T-cell (primary cell): ENCODE data around the gene C1QTNF9B. TPM values are rescaled to one million over a fixed set of nuclear protein-coding genes. Genes with fewer than 3 reads are reported as not detected.
"Not testable (repeated sequence)": the region's sequence is repeated elsewhere in the genome, so short reads cannot be mapped to it uniquely, and the experiment has no call there.

Experiments used
- ATAC-seq, 4 experiments: fragments of 200-7000 bp in 3 of 4; fragments of 150-1000 bp in 1 of 4; cut with Tn5 transposase; replicated peaks in 1 of 4; 1 replicate in 3 of 4; 2 replicates in 1 of 4; pipeline ENCODE4 v1.10.0; 2021; ENCODE audit warnings: moderate library complexity in 3 of 4, mild to moderate bottlenecking in 2 of 4, moderate number of reproducible peaks in 1 of 4
- CTCF ChIA-PET, 2 donors: fragments of 300-600 bp; sonication (Branson Sonifier 250); formaldehyde crosslinking; loops; one replicate each; lab custom pipeline; 2022; ENCODE audit warnings: antibody characterized with exemption in 2 of 2; lab: Charles Lee
- POLR2A ChIA-PET, 2 donors: fragments of 300-600 bp; sonication (Branson Sonifier 250); formaldehyde crosslinking; loops; one replicate each; lab custom pipeline; 2022; ENCODE audit warnings: antibody characterized with exemption in 2 of 2; lab: Charles Lee
- DNase-seq, 35 experiments: peaks; one replicate each; pipeline versions ENCODE4 v3.0.0 to v3.0.0-alpha.2; 2013 to 2023
- H3K27ac ChIP-seq: one replicate; pipeline ENCODE4 v1.5.1; 2013; ENCODE audit warnings: low read length
- H3K27me3 ChIP-seq, 2 experiments: replicated peaks in 1 of 2; 1 replicate in 1 of 2; 2 replicates in 1 of 2; pipeline versions ENCODE4 v1.6.1 to v1.7.0; 2013; ENCODE audit warnings: low read length in 1 of 2, mixed read lengths in 1 of 2; ENCODE audit not compliant: control insufficient read depth in 2 of 2, insufficient read depth in 2 of 2; ENCODE audit errors: extremely low read depth in 1 of 2
- H3K36me3 ChIP-seq, 2 donors: 1 replicate in 1 of 2; 2 replicates in 1 of 2; pipeline versions ENCODE4 v1.6.1 to v1.7.0; 2013; ENCODE audit warnings: low read length in 1 of 2; ENCODE audit not compliant: control insufficient read depth in 2 of 2, insufficient read depth in 1 of 2; ENCODE audit errors: extremely low read depth in 1 of 2
- H3K4me1 ChIP-seq, 2 experiments: 1 replicate in 1 of 2; 2 replicates in 1 of 2; pipeline versions ENCODE4 v1.6.1 to v1.7.0; 2013; ENCODE audit warnings: low read length in 2 of 2, mixed read lengths in 1 of 2; ENCODE audit not compliant: insufficient read depth in 2 of 2, control insufficient read depth in 1 of 2; ENCODE audit errors: extremely low read depth in 1 of 2
- H3K4me3 ChIP-seq, 2 donors: 1 replicate in 1 of 2; 2 replicates in 1 of 2; pipeline versions ENCODE4 v1.5.1 to v1.7.0; 2013; ENCODE audit warnings: mild to moderate bottlenecking in 2 of 2, low read length in 1 of 2, moderate library complexity in 1 of 2; ENCODE audit not compliant: control insufficient read depth in 1 of 2; ENCODE audit errors: extremely low read depth in 1 of 2
- H3K9me3 ChIP-seq: 2 replicates; pipeline ENCODE4 v1.7.0; 2013
- H3K27ac Mint-ChIP-seq, 2 donors: one replicate each; pipeline ENCODE4 v1.8.0; 2020 to 2021; ENCODE audit warnings: mild to moderate bottlenecking in 2 of 2, mixed read lengths in 2 of 2
- H3K27me3 Mint-ChIP-seq, 2 donors: one replicate each; pipeline ENCODE4 v1.8.0; 2021 to 2022; ENCODE audit warnings: mixed read lengths in 2 of 2
- H3K36me3 Mint-ChIP-seq: one replicate; pipeline ENCODE4 v1.8.0; 2021; ENCODE audit warnings: mixed read lengths
- H3K4me1 Mint-ChIP-seq, 3 donors: one replicate each; pipeline ENCODE4 v1.8.0; 2020 to 2022; ENCODE audit warnings: mixed read lengths in 3 of 3, mild to moderate bottlenecking in 1 of 3
- H3K4me3 Mint-ChIP-seq, 3 donors: one replicate each; pipeline ENCODE4 v1.8.0; 2020 to 2022; ENCODE audit warnings: mild to moderate bottlenecking in 3 of 3, mixed read lengths in 3 of 3, moderate library complexity in 3 of 3
- H3K9me3 Mint-ChIP-seq, 3 donors: one replicate each; pipeline ENCODE4 v1.8.0; 2020 to 2022; ENCODE audit warnings: mixed read lengths in 3 of 3
- WGBS: methylation state at CpG from one replicate; pipeline ENCODE4 v1.1.5; 2013; ENCODE audit warnings: missing lambda C conversion rate; ENCODE audit not compliant: insufficient coverage; 5-methylcytosine and 5-hydroxymethylcytosine counted together
- total RNA-seq, 35 experiments: library from RNA in 6 of 35; stranded (reverse) in 6 of 35; fragments of 120-200 nt in 1 of 35; gene quantifications; one replicate each; pipeline versions ENCODE4 v1.2.1 to v1.2.4 and lab custom pipeline; 2013 to 2026

The C1QTNF9B gene
- total RNA-seq, 5 donors from 2014 or later (not counting 1 experiment from before 2014, with no cell fraction given): not detected

GRCh38 chr13:23902975-23903905 lies 5.9 kb upstream of the C1QTNF9B start:
- 12% methylated on average over 52 of the region's 67 CpGs for WGBS
- no peak for ATAC-seq
- Histone ChIP-seq H3K4me3 (no peak overlapping the region), H3K27ac (no peak overlapping the region), H3K27me3 (peaks cover 12 to 34% of the 10 kb centered on the region in 2 experiments), H3K9me3 (no peaks in the 10 kb centered on the region), H3K4me1 (peaks cover 0 to 9% of the 10 kb centered on the region in 2 experiments), H3K36me3 (no peaks in the 10 kb centered on the region)
- Mint-ChIP-seq H3K9me3 (no peaks in the 10 kb centered on the region), H3K4me1 (peaks cover 0 to 9% (median 7%) of the 10 kb centered on the region in 3 donors), H3K27me3 (peaks cover 39 to 41% of the 10 kb centered on the region in 2 donors), H3K27ac (no peak overlapping the region), H3K36me3 (no peaks in the 10 kb centered on the region), H3K4me3 (peak overlapping the region in 1 of 3 donors; percentile 55)
- ChIA-PET CTCF (no interaction called here), POLR2A (no interaction called here)
- DNase-seq: no peak

GRCh38 chr13:23901365-23901764 lies 4.1 kb upstream of the C1QTNF9B start:
- peaks cover 35% of the 10 kb centered on the region in 2 donors for H3K27me3 Mint-ChIP-seq
- H3K27ac Mint-ChIP-seq: no peak overlapping the region

GRCh38 chr13:23899555-23899954 lies 2.3 kb upstream of the C1QTNF9B start:
- DNase-seq: peak in 16 of 35 experiments; percentile 11 to 49 (median 24)
- ChIA-PET CTCF (interaction anchor here in 1 of 2 donors (0.6 to 1.8 kb wide), 5 partner anchors 236 to 495 kb away, joined by 3 to 7 read pairs (median 5); no protein-coding TSS in a partner anchor), POLR2A (no interaction called here)
- no CpG with 5 or more reads among the region's 4 CpGs for WGBS
- ATAC-seq: peak in 3 of 4 experiments; percentile 38 to 57 (median 53)
- Histone ChIP-seq H3K27ac (no peak overlapping the region), H3K4me1 (peaks cover 0 to 9% of the 10 kb centered on the region in 2 experiments), H3K9me3 (no peaks in the 10 kb centered on the region), H3K27me3 (peaks cover 12 to 25% of the 10 kb centered on the region in 2 experiments), H3K4me3 (no peak overlapping the region), H3K36me3 (no peaks in the 10 kb centered on the region)
- peaks cover 29 to 36% of the 10 kb centered on the region in 2 donors for H3K27me3 Mint-ChIP-seq
- no peak overlapping the region for H3K27ac Mint-ChIP-seq
- H3K9me3 Mint-ChIP-seq: no peaks in the 10 kb centered on the region
- no peak overlapping the region for H3K4me3 Mint-ChIP-seq
- peaks cover 0 to 8% (median 7%) of the 10 kb centered on the region in 3 donors for H3K4me1 Mint-ChIP-seq
- no peaks in the 10 kb centered on the region for H3K36me3 Mint-ChIP-seq

More at GRCh38 chr13:23901365-23901764, 4.1 kb upstream of the C1QTNF9B start:
- Histone ChIP-seq H3K9me3 (no peaks in the 10 kb centered on the region), H3K36me3 (no peaks in the 10 kb centered on the region), H3K27me3 (peaks cover 12 to 28% of the 10 kb centered on the region in 2 experiments), H3K4me1 (peaks cover 0 to 9% of the 10 kb centered on the region in 2 experiments), H3K27ac (no peak overlapping the region), H3K4me3 (no peak overlapping the region)
- H3K4me3 Mint-ChIP-seq: no peak overlapping the region
- H3K9me3 Mint-ChIP-seq: no peaks in the 10 kb centered on the region
- H3K36me3 Mint-ChIP-seq: no peaks in the 10 kb centered on the region
- no peak for DNase-seq
- POLR2A ChIA-PET: no interaction called here
- peaks cover 0 to 9% (median 7%) of the 10 kb centered on the region in 3 donors for H3K4me1 Mint-ChIP-seq
- CTCF ChIA-PET: interaction anchor here in 1 of 2 donors (1.2 to 1.3 kb wide), 2 partner anchors 432 to 434 kb away, joined by 3 read pairs; no protein-coding TSS in a partner anchor
- ATAC-seq: no peak
- no CpG with 5 or more reads among the region's 4 CpGs for WGBS

GRCh38 chr13:23898101-23898500 lies 799 bp upstream of the C1QTNF9B start:
- Histone ChIP-seq H3K36me3 (no peaks in the 10 kb centered on the region), H3K9me3 (no peaks in the 10 kb centered on the region), H3K4me3 (no peak overlapping the region), H3K27me3 (peaks cover 10 to 12% of the 10 kb centered on the region in 2 experiments), H3K4me1 (peaks cover 0 to under 1% of the 10 kb centered on the region in 2 experiments), H3K27ac (no peak overlapping the region)
- POLR2A ChIA-PET: no interaction called here
- 75% methylated on average over 4 of the region's 8 CpGs for WGBS
- DNase-seq (no peak), ATAC-seq (no peak)
- Mint-ChIP-seq H3K27ac (no peak overlapping the region), H3K4me3 (no peak overlapping the region), H3K4me1 (peaks cover 0 to 6% (median 4%) of the 10 kb centered on the region in 3 donors), H3K9me3 (no peaks in the 10 kb centered on the region), H3K36me3 (no peaks in the 10 kb centered on the region), H3K27me3 (peaks cover 19 to 27% of the 10 kb centered on the region in 2 donors)
- CTCF ChIA-PET: interaction anchor here (0.7 to 0.9 kb wide), 2 partner anchors 9 to 68 kb away, joined by 3 read pairs; no protein-coding TSS in a partner anchor

GRCh38 chr13:23894746-23895145 lies 2.6 kb downstream of the C1QTNF9B start:
- H3K4me3 ChIP-seq, ATAC-seq, H3K27me3 ChIP-seq, POLR2A ChIA-PET, H3K4me1 Mint-ChIP-seq, H3K36me3 Mint-ChIP-seq, H3K9me3 Mint-ChIP-seq, H3K27ac Mint-ChIP-seq, H3K4me1 ChIP-seq, H3K9me3 ChIP-seq, H3K27ac ChIP-seq, DNase-seq, H3K36me3 ChIP-seq, H3K4me3 Mint-ChIP-seq, H3K27me3 Mint-ChIP-seq: not testable (repeated sequence)
- CTCF ChIA-PET: interaction anchor here in 1 of 2 donors (0.6 kb wide), 2 partner anchors 477 to 1832 kb away, joined by 3 to 4 read pairs; no protein-coding TSS in a partner anchor
- 17% methylated on average over 1 of the region's 12 CpGs for WGBS

- H3K27ac ChIP-seq, H3K9me3 Mint-ChIP-seq, CTCF ChIA-PET, H3K9me3 ChIP-seq, ATAC-seq, H3K4me3 Mint-ChIP-seq, POLR2A ChIA-PET, DNase-seq, H3K36me3 ChIP-seq, H3K4me1 ChIP-seq, H3K36me3 Mint-ChIP-seq, H3K27ac Mint-ChIP-seq, H3K27me3 ChIP-seq, H3K27me3 Mint-ChIP-seq, H3K4me3 ChIP-seq: not testable (repeated sequence)
- H3K4me1 Mint-ChIP-seq: peaks cover 6 to 13% (median 9%) of the 10 kb centered on the region in 3 donors
- WGBS: no CpG with 5 or more reads among the region's 4 CpGs
Measured at GRCh38 chr13:23893791-23894190, 3.5 kb downstream of the C1QTNF9B start.
